ENCODE data around the gene EML2.
"Not testable (repeated sequence)": the region's sequence is repeated elsewhere in the genome, so short reads cannot be mapped to it uniquely, and the experiment has no call there.

Gene EML2

DNA sequence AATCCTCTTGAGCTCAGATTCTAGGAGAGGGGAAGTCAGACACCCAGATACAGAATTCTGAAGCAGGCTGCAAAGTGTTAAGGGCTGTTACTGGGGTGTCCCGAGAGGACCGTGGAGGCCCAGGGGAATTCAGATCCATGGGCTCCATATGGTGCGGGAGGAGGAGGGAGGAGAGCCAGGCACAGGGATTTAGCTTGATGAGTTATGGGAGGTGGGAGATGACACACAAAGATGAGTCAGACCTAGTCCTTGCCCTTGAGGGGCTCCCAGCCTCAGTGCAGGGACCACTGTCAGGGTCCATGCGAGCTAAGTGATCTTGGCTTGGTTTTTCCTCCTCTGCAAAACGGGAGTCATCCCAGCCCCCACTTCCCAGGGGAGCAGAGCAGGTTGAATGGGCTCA is 14.4 kb upstream of the EML2 start:
- no peak for DNase-seq (ENCODE audit: low read depth, low spot score)

DNA sequence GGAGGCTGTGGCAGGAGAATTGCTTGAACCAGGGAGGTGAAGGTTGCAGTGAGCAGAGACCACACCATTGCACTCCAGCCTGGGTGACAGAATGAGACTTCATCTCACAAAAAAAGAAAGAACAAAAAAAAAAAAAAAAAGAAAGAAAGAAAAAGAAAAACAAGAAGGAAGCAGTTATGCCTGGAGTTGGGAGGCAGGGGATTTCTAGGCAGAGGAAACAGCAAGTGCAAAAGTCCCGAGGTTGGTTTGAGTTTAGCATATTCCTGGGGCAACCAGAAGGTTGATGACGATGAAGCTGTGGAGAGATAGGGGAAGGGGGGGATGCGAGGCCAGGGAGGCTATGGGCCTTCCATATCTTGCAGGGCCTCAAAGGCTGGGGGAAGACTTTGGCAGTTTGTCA is 11.5 kb upstream of the EML2 start:
- DNase-seq (ENCODE audit: low read depth, low spot score) = no peak

DNA sequence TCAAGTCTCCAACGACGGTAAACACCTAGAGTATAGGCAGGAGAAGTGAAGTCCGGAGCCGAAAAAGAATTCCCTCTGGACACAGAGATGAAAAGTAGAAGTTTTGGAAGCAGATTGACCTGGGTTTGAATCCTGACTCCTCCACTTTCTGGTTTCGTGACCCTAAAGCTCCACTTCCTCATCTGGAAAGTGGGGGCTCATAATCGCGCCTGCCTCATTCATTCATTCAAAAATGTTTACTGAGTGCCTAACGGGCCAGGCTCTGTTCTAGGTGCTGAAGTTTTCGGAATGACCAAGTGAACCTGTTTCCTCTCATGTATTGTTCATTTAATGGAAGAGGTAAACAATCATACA is 7.1 kb upstream of the EML2 start:
- DNase-seq (ENCODE audit: low read depth, low spot score) = no peak

DNA sequence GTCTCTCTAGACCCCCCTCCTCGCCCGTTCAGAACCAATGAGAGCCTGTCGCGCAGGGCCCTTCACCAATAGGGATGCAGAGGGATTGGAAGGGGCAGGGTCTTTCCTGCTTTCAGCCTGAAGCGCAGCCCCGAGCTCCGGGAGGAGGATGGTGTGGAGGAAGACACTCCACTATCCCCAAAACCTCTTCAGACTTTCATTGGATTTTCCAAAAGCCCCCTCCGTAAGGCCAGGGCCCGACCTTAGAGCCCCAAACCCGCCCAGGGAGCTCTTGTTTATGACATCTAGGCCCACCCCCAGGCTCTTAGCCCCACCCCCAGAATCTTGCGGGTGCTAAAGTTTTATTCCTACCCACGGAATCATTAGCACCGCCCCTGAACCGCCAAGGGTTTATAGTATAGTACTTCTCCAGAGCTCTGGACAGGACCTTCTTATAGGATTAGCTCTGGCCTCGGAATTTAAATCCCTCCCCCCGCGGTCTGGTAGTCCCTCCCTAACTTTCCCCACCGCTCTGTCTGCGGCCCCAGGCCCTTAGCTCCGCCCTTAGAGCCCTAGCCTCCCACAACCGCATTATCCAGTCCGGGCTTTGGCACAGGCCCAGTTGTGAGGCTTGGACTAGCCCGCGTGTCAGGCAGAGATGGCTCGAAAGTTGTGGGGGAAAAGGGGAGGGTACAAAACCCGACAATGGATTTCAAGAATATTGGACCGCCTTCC is 6.6 kb upstream of the EML2 start:
- peak; percentile 82 for DNase-seq (ENCODE audit: low read depth, low spot score)

DNA sequence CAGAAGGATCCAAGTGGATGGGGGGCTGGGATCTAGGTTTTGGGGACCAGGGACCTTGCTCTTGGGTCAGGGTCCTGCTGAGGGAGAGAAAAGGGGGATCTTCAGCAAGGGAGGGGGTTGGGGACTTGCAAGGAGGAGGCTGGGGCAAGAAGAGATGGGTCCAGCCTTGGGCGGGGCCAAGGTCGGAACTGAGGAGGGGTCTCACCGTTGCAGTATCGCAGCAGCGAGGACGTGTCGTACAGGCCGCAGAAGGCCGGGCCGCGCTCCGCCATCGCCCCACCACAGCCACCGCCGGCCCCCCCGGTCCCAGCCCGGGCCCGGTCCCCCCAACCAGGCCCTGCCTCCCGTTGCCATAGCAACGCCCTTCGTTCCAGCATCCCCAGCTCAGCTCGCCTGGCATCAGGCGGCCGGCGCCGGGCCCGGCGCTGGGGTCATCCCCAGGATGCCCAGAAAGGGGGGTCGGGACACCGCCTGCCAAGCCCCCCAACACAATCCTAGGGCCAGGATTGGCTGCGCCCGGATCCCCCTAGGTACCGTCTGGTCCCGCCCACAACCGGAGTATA is 6.0 kb upstream of the EML2 start:
- DNase-seq (ENCODE audit: low read depth, low spot score) = no peak

DNA sequence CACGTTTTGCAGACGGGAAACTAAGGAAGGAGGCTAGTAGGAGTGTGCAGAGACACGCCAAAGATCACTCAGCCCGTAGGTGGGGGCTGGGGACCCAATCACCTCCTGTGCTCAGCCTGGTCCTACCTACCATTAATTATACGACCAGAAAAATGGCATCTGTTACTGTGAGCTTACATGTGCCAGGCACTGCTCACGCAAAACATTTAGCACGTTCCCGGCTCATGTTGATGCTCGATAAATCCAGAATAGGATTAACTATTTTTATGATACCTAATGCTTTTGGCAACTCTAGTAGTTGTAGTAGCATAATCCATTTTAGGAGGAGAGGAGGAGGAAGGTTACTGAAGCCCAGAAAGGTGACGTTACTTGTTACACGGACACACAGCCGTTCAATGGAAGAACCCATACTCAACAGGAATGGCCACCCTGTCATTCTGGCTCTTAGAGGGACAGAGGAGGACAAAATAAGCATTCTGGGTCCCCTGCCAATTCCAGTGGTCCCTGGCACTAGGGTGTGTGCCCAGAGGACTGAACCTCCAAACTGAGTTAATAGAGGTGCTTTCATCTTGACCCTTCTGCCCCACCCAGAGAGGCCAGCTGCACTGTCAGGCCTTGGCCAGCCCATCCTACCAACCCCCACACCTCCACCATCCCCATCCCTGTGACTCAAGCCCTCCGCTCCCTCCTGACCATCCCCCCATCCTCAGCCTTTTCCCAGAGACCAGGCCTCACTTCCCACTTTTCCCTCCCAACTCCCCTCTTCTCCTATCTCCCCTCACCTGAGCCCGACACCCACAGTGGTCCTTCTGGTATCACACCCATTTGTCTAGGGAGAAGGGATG is 5.0 kb upstream of the EML2 start:
- DNase-seq (ENCODE audit: low read depth, low spot score) = no peak

DNA sequence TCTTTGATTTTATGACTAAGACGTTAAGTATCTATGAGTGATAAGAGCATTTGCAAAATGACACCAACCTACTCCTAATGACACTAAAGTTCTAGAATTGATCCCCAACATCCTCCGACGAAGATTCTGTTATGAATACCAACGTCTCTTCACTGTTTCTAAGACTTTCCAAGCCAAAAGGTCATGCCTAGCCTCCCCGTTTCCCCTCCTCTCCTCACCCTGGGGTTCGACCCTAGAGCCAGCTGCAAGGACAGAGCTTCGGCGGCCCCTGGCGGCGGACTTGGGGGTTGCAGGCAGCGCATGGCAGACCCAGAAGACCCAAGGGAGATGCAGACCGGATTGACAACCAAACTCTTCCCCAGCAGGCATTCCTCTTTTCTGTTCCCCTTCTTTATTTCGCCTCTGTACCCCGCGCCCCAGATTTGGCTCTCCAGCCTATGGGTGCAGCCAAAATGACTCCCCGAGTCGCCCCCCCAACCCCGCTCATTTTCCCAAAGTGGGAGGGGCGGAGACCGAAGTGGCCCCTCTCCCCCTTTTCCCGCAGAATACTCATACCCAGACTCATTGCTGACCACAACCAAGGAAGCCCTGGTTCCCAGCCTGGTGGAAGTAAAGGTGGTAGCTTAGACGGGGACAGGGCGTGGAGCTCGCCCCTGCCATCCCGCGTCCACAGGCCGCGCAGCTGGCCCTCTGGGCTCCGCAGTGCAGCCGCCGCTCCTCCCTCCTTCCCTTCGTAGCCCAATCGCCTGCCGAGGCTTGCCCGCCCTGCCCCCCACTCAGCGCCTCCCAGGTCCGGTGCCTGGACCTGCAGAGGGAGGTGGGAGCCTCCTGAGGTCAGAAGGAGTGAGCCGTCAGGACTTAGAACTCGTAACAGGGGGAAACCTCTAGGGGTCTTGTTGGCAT is 4.1 kb upstream of the EML2 start:
- DNase-seq (ENCODE audit: low read depth, low spot score) = no peak

DNA sequence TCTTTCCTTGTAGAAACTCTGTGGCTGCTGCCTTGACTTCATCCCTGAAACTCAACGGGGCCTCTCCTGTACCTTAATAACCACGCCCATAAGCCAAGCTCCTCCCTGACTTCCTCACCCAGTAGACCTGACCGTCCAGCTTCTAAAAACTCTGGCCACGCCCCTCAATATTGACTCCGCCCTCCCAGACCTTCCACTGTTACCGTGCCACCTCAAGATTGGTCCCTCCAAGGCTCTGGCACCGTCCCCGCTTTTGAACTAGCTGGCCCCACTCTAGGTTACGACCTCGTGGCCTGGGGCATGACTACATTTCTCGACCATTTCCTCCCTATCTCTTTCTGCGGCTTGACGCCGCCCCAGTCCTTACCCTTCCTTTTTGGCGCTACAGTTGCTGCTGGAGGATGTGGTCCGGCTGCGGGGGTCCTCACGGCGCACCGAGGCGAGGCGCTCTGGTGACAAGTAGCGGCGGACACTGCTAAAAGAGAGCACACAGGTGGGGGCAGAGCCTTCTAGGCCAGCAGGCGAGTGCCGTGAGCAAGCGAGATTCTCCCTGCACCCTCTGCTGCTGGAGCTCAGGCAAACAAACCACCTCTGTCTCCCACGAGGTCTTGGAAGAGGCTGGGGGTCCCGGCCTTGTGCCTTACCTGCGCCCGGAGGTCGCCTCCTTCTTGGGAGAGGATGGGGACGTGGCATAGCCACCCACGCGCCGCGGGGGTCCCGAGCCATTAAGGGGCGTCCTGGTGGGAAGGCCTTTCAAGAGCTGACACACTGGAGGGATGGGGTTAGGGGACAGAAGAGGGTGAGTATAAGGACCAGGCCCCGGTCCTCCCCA is 2.3 kb upstream of the EML2 start:
- DNase-seq (ENCODE audit: low read depth, low spot score) = no peak

DNA sequence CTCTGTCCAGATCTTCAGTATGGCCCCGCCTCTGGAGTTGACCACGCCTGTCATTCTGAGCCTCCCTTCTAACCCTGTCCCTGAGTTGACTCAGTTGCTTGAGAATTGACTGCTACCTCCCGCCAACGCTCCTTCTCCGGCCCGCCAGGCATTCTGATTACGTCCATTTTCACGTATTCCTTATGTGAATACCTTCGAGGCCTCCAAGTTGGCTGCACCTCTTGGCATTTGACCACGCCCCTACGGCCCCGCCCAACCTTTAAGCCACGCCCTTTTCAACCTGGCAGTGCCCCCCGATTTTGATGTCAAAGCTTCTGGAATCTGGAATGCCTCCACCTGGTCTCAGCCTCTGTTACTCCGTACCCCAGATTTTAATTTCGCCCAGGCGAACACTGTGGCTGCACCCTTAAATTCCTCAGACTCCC is 1.7 kb upstream of the EML2 start:
- no peak for DNase-seq (ENCODE audit: low read depth, low spot score)

DNA sequence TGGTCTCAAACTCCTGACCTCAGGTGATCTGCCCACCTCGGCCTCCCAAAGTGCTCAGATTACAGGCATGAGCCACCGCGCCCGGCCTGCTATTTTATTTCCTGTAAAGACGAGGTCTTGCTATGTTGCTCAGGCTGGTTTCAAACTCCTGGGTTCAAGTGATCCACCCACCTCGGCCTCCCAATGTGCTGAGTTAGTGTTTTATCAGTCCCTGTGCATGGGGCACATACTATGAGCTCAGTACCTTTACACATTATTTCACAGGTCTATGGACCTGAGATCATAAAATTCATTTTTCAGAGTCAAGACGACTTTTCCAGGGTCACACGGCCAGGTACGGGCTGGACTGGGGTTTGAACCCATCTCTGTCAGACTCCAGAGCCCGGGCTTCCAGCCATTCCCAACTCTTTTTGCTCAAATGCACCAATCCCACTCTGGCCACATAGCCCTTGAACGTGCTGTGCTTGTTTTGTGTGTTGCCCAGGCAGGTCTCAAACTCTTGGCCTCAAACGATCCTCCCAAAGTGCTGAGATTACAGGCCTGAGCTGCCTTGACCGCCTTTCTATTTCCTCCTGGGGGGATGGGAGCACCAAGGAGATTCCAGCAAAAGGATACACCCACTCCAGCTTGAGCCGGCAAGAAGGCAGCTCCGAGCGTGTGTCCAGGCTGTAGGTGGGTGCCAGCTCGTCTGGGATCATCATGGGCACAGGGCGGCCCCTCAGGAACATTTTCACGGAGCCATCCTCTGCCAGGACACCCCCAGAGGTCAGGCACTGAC is 1.1 kb downstream of the EML2 start:
- DNase-seq (ENCODE audit: low read depth, low spot score) = no peak

DNA sequence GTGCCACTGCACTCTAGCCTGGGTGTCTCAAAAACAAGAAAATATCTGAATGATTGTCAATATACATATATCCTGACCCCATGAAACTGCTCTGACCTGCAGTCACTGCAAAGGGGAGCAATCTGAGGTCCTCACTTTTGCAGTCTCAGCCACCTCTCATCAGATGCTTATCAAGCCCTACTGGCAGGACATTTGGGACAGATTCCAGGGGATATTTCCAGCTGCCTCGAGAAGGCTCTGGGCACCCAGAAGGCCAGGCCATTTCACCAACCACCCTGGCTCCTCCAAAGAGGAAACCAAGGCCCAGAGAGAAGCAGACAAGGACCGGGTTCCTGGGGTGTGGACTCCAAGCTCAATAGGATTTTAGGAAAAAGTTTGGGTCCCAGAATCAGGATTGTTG is 2.3 kb downstream of the EML2 start:
- DNase-seq (ENCODE audit: low read depth, low spot score) = no peak

DNA sequence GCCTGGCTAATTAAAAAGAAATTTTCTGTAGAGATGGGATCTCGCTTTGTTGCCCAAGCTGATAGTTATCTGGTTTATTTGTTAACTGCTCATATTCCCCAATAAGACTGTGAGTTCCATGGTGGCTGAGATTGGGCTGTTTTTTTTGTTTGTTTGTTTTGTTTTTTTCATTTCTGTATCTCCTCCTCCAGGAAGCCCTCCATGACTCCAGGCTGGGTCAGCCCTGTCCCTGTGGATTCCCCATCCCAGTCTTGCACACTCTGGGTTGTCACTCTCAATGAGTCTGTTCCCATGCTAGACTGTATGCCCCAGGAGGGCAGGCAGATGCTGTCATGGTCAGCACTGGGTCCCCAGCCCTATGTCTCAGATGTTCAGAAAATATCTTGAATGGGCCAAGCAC is 2.9 kb downstream of the EML2 start:
- no peak for DNase-seq (ENCODE audit: low read depth, low spot score)

DNA sequence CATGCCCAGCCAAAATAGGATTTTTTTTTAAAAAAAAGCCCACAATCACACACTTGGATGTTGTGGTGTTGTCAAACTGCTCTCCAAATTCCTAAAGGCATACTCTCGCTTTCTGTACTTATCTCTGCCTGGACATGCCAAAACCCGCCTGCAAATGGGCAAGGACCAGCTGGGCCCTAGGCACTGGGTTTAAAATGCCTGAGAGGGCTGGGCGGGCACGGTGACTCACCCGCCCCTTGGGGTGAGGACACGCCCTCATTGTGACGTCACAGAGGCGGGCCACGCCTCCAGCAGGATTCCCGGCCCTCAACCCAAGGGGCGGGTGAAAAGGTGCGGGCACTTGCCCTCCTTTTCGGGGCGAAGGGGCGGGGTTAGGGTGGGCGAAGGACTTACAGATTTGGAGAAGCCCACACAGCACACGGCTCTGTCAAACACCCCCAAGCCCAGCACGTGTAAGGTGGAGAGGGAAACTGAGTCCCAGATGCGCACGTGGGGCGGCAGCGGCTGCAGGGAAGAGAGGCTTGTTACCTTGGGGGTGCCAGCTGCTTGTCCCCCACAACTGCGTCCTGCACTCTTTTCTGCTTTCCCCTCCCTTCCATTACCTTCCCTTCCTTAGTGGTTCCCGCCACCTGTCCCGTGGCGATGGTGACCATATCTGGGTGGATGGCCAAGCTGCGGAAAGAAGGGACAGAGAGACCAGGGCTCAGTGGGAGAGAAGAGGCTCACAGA is 6.6 kb downstream of the EML2 start:
- DNase-seq (ENCODE audit: low read depth, low spot score) = no peak

DNA sequence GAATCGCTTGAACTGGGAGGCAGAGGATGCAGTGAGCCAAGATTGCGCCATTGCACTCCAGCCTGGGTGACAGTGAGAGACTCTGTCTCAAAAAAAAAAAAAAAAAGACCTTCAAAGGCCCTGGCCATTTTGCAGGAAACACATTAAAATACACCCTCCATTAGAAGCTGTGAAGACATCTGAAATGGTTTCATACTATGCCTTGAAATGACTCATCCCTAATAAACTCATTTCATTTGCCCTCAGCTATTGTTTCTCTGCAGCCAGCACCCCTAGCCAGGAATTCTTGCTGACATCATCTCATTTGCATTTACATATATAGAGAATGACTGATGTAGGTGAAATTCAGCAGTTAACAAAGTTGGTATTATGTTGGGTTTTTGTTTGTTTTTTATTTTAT is 8.7 kb downstream of the EML2 start:
- DNase-seq (ENCODE audit: low read depth, low spot score) = no peak

DNA sequence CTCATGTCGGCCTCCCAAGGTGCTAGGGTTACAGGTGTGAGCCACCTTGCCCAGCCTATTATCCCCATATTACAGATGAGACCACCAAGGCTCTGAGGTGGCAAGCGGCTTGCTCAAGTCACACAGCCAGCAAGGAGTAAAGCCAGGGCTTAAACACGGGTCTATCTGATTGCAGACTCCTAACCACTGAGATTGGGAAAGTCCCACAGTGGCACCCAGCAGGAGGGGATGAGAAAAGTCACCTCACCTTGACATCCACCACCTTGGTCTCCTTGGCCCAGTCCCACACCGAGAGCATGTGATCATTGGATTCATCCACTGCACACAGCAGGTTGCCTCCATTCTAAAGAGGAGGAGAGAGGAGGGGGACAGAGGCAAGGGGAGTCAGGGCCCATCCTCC is 9.5 kb downstream of the EML2 start:
- DNase-seq (ENCODE audit: low read depth, low spot score) = no peak

DNA sequence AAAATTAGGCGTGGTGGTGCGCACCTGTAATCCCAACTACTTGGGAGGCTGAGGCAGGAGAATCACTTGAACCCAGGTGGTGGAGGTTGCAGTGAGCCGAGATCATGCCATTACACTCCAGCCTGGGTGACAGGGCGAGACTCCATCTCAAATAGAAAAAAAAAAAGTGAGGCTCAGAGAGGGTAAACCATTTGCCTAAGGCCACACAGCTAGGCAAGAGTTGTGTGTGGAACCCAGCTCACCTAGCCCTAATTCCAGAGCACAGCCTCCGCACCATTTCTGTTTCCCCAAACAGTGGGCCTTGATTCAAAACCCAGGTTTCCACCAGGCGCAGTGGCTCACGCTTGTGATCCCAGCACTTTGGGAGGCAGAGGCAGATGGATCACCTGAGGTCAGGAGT is 11.0 kb downstream of the EML2 start:
- not testable (repeated sequence) for DNase-seq (ENCODE audit: low read depth, low spot score)

DNA sequence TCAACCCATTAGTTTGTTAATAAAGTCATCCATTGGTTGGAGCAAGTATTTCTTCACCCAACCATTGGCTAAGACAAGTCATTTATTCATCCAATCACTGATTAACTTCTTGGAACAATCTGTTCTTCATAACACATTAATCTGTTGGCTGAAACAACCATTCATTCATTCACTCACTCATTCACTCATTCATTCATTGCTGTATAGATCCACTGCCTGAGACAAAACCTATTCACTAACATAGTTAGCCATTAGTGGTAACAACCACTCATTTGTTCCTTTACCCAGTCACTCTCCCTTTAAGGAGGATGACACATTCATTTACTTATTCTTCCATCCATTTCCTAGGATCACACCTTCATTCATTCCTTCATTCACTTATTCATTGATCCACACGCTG is 15.2 kb downstream of the EML2 start:
- no peak for DNase-seq (ENCODE audit: low read depth, low spot score)

DNA sequence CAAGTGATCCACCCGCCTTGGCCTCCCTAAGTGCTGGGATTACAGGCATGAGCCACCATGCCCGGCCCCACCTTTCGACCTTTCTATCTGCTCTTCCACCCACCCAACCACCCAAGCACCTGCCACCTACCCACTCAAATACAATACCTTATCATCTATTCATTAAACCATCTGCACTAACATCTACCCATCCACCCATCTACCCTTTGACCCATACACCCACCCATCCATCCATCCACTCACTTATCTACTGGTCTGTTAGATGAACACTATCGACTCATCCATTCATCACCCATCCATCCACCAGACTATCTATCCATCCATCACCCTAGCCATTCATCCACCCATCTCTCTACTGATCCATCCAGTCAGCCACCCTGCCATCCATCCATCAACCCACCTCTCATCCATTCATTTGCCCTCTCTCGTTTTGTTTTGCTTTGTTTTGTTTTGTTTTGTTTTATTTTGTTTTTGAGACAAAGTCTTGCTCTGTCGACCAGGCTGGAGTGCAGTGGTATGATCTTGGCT is 17.2 kb downstream of the EML2 start:
- DNase-seq (ENCODE audit: low read depth, low spot score) = no peak

DNA sequence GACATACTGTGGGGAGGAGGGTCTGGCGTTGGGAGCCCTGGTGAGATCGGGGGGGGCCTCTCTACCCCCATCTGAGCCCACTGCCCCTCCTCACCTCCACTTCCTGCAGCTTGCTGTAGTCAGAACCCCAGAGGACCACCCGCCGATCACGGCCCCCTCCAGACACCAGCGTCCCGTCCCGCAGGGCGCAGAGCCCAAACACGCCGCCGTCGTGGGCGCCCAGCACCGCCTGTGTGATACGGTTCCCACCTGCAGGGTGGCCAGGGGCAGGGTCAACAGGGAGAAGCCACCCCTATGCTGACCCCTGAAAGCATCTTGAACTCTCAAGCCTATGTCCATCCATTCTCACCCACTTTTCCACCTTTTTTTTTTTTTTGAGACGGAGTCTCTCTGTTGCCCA is 17.8 kb downstream of the EML2 start:
- DNase-seq (ENCODE audit: low read depth, low spot score) = no peak

DNA sequence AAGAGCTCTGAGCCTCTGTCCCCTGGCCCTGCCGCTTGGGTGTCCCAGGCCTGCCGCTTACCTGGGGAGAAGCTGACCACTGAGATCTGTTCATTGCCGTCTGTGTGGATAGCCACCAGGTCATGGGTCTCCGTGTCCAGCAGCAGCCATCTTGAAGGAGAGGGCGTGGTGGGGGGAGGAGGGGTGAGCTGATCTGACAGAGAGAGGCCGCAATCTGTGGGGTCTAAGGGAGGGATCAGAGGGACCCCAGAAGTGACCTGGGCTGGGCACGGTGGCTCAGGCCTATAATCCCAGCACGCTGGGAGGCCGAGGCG is 22.5 kb downstream of the EML2 start:
- no peak for DNase-seq (ENCODE audit: low read depth, low spot score)
